Liver (tissue), 9 donors: ENCODE data around the gene MAPRE2. TPM values are rescaled to one million over a fixed set of nuclear protein-coding genes. Genes with fewer than 3 reads are reported as not detected.
A peak's percentile ranks its signal among the peaks of the same experiment; 100 is the strongest.

Experiments used
- DNase-seq: peaks from one replicate; pipeline ENCODE4 v3.0.0-alpha.2; 2017; ENCODE audit warnings: low spot score
- H3K27ac ChIP-seq, 2 donors: one replicate each; pipeline ENCODE4 v1.7.0; 2013; ENCODE audit warnings: inconsistent platforms in 2 of 2, low read length in 2 of 2, control low read depth in 1 of 2, low read depth in 1 of 2, mild to moderate bottlenecking in 1 of 2
- H3K27me3 ChIP-seq, 4 donors: one replicate each; pipeline versions ENCODE4 v1.6.1 to v1.7.0; 2013; ENCODE audit warnings: low read length in 3 of 4, inconsistent platforms in 1 of 4, mild to moderate bottlenecking in 1 of 4, moderate library complexity in 1 of 4; ENCODE audit not compliant: control insufficient read depth in 4 of 4, insufficient read depth in 4 of 4
- H3K36me3 ChIP-seq, 4 donors: one replicate each; pipeline versions ENCODE4 v1.6.1 to v1.7.0; 2013; ENCODE audit warnings: low read length in 3 of 4, mild to moderate bottlenecking in 3 of 4, low read depth in 1 of 4, moderate library complexity in 1 of 4; ENCODE audit not compliant: control insufficient read depth in 4 of 4, insufficient read depth in 3 of 4
- H3K4me1 ChIP-seq, 4 donors: one replicate each; pipeline versions ENCODE4 v1.6.1 to v1.7.0; 2013; ENCODE audit warnings: low read length in 3 of 4, mild to moderate bottlenecking in 3 of 4, moderate library complexity in 1 of 4; ENCODE audit not compliant: control insufficient read depth in 4 of 4, insufficient read depth in 4 of 4
- H3K4me3 ChIP-seq, 3 donors: one replicate each; pipeline versions ENCODE4 v1.6.1 to v1.7.0; 2013; ENCODE audit warnings: low read length in 3 of 3, control low read depth in 1 of 3, low read depth in 1 of 3, mild to moderate bottlenecking in 1 of 3
- H3K9ac ChIP-seq, 2 donors: one replicate each; pipeline ENCODE4 v1.7.0; 2013; ENCODE audit warnings: low read length in 2 of 2, mild to moderate bottlenecking in 2 of 2, moderate library complexity in 2 of 2, control low read depth in 1 of 2, low read depth in 1 of 2
- H3K9me3 ChIP-seq, 4 donors: one replicate each; pipeline versions ENCODE4 v1.6.1 to v1.7.0; 2013; ENCODE audit warnings: low read length in 3 of 4; ENCODE audit not compliant: control insufficient read depth in 4 of 4
- ATF3 ChIP-seq: IDR thresholded peaks from 2 replicates; pipeline ENCODE4 v1.6.1; 2016; ENCODE audit warnings: antibody characterized with exemption
- CTCF ChIP-seq: fragments of 150-350 bp; IDR thresholded peaks from 2 replicates; pipeline ENCODE4 v1.5.1; 2017; ENCODE audit warnings: improper control_type of control experiment, low read depth, low read length; ENCODE audit not compliant: missing input control
- EGR1 ChIP-seq, 2 donors: IDR thresholded peaks; 2 replicates each; pipeline ENCODE4 v1.6.1; 2016 to 2018; ENCODE audit warnings: antibody characterized with exemption in 2 of 2, low read depth in 2 of 2
- FOXA1 ChIP-seq: IDR thresholded peaks from 2 replicates; pipeline ENCODE4 v1.6.1; 2016; ENCODE audit warnings: antibody characterized with exemption
- FOXA2 ChIP-seq: IDR thresholded peaks from 2 replicates; pipeline ENCODE4 v1.6.1; 2016; ENCODE audit warnings: antibody characterized with exemption
- GABPA ChIP-seq, 2 donors: IDR thresholded peaks in 1 of 2; conservative IDR thresholded peaks in 1 of 2; 2 replicates each; pipeline ENCODE4 v1.6.1; 2016; ENCODE audit warnings: antibody characterized with exemption in 2 of 2, mild to moderate bottlenecking in 1 of 2, moderate library complexity in 1 of 2
- HNF4A ChIP-seq, 2 donors: conservative IDR thresholded peaks; 2 replicates each; pipeline ENCODE4 v1.6.1; 2016; ENCODE audit warnings: antibody characterized with exemption in 2 of 2, mild to moderate bottlenecking in 2 of 2
- HNF4G ChIP-seq: IDR thresholded peaks from 2 replicates; pipeline ENCODE4 v1.6.1; 2016; ENCODE audit warnings: antibody characterized with exemption
- JUND ChIP-seq, 2 donors: IDR thresholded peaks; 2 replicates each; pipeline ENCODE4 v1.6.1; 2016; ENCODE audit warnings: antibody characterized with exemption in 2 of 2
- NR2F2 ChIP-seq: IDR thresholded peaks from 2 replicates; pipeline ENCODE4 v1.6.1; 2016; ENCODE audit warnings: antibody characterized with exemption
- RAD21 ChIP-seq, 2 donors: IDR thresholded peaks; 2 replicates each; pipeline ENCODE4 v1.6.1; 2016; ENCODE audit warnings: antibody characterized with exemption in 2 of 2, mild to moderate bottlenecking in 2 of 2
- REST ChIP-seq: IDR thresholded peaks from 2 replicates; pipeline ENCODE4 v1.6.1; 2016; ENCODE audit warnings: antibody characterized with exemption, mild to moderate bottlenecking
- RXRA ChIP-seq, 2 donors: IDR thresholded peaks; 2 replicates each; pipeline ENCODE4 v1.6.1; 2017 to 2018; ENCODE audit warnings: antibody characterized with exemption in 2 of 2, mild to moderate bottlenecking in 1 of 2
- SP1 ChIP-seq: IDR thresholded peaks from 2 replicates; pipeline ENCODE4 v1.6.1; 2018; ENCODE audit warnings: antibody characterized with exemption, mild to moderate bottlenecking
- TAF1 ChIP-seq: conservative IDR thresholded peaks from 2 replicates; pipeline ENCODE4 v1.6.1; 2016; ENCODE audit warnings: antibody characterized with exemption, mild to moderate bottlenecking
- YY1 ChIP-seq: IDR thresholded peaks from 2 replicates; pipeline ENCODE4 v1.6.1; 2016; ENCODE audit warnings: antibody characterized with exemption, mild to moderate bottlenecking
- WGBS: extraction: QIAGEN DNeasy Blood & Tissue Kit; methylation state at CpG from one replicate; pipeline ENCODE4 v1.1.7; 2013; 5-methylcytosine and 5-hydroxymethylcytosine counted together
- polyA plus RNA-seq, 2 donors: library from polyadenylated mRNA; stranded (reverse) in 1 of 2; unstranded in 1 of 2; fragments of 200-250 nt in 1 of 2; fragments of >200 nt in 1 of 2; fragmentation: Nextera tagmentation in 1 of 2; extraction: Ambion mirVana in 1 of 2; gene quantifications; one replicate each; pipeline versions ENCODE4 v1.2.1 to v1.2.3, GENCODE V29; 2013 to 2015
- total RNA-seq, 2 donors: library from RNA; depleted of rRNA; stranded (reverse); fragments of >200 nt; gene quantifications; one replicate each; pipeline ENCODE4 v1.2.3, GENCODE V29; 2014
- TF ChIP-seq, protein P1 (sequence below): IDR thresholded peaks from 2 replicates; pipeline ENCODE4 v1.6.1; 2016; ENCODE audit warnings: antibody characterized with exemption
- TF ChIP-seq, protein P2 (sequence below): IDR thresholded peaks from 2 replicates; pipeline ENCODE4 v1.6.1; 2016; ENCODE audit warnings: antibody characterized with exemption
- donor health status: healthy.
- donor health status: healthy.
- donor health status: healthy.
- donor health status: healthy.
- donor health status: healthy.

MAPRE2 gene
- total and polyA plus RNA-seq, 4 donors = 7.9 to 12.8 (median 11.0) TPM

DNA sequence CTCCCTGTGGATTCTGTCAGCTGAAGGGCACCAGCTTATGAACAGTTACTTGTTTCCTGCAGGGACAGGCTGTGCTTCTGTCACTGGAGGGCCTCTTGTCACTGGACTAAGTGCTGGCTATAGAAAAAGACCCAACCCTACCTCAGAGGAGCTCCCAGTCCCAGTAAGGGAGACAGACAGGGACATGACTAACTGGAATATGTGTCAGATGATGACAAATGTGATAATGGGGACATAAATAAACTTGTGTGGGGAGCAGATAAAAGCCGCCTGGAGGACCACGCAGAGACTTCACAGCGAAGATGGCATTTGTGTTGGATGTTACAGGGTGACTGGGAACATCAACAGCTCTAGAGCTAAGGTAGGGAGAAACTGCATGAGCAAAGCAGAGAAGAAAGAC is 95.0 kb downstream of the MAPRE2 start:
- WGBS = 97% methylated on average over 3 of the region's 3 CpGs
- no peak overlapping the region for H3K27ac ChIP-seq
- TF ChIP-seq HNF4G (no peak), RAD21 (IDR thresholded peaks at IDR 0.05) (no peak), JUND (IDR thresholded peaks at IDR 0.05) (no peak), SP1 (no peak), TAF1 (no peak)
- H3K9me3 ChIP-seq = no peaks in the 10 kb centered on the region
- H3K4me3 ChIP-seq = no peak overlapping the region
- H3K36me3 ChIP-seq = peaks cover 0 to 39% (median 15%) of the 10 kb centered on the region in 4 donors
- H3K27me3 ChIP-seq = no peaks in the 10 kb centered on the region
- H3K4me1 ChIP-seq = peaks cover 0 to 8% (median under 1%) of the 10 kb centered on the region in 4 donors
- no peak overlapping the region for H3K9ac ChIP-seq
- DNase-seq = no peak

GRCh38 chr18:35136885-35137284 is 95.7 kb downstream of the MAPRE2 start:
- Histone ChIP-seq H3K9ac (no peak overlapping the region), H3K36me3 (peaks cover 0 to 40% (median 15%) of the 10 kb centered on the region in 4 donors), H3K27ac (no peak overlapping the region), H3K4me3 (no peak overlapping the region), H3K4me1 (peaks cover 0 to 4% (median 0%) of the 10 kb centered on the region in 4 donors), H3K27me3 (no peaks in the 10 kb centered on the region), H3K9me3 (no peaks in the 10 kb centered on the region)
- 95% methylated on average over 2 of the region's 2 CpGs for WGBS
- DNase-seq = no peak
- TF ChIP-seq GABPA (IDR thresholded peaks at IDR 0.05 in 1 of 2, conservative IDR thresholded peaks at IDR 0.05 in 1 of 2) (no peak), ATF3 (no peak), SP1 (no peak), RXRA (IDR thresholded peaks at IDR 0.05) (no peak)
- TF ChIP-seq, protein P1, sequence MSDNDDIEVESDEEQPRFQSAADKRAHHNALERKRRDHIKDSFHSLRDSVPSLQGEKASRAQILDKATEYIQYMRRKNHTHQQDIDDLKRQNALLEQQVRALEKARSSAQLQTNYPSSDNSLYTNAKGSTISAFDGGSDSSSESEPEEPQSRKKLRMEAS = no peak

- H3K36me3 ChIP-seq = peaks cover 0 to 44% (median 14%) of the 10 kb centered on the region in 4 donors
- no peak for TF ChIP-seq CTCF
- TF ChIP-seq RAD21 (IDR thresholded peaks at IDR 0.05) = no peak
- TF ChIP-seq REST = no peak
- no peak for TF ChIP-seq TAF1
- no peak for TF ChIP-seq YY1
- no peak for TF ChIP-seq RXRA (IDR thresholded peaks at IDR 0.05)
- TF ChIP-seq ATF3 = no peak
- no peak for TF ChIP-seq EGR1 (IDR thresholded peaks at IDR 0.05; ENCODE audit: low read depth in 2 of 2)
- TF ChIP-seq FOXA1 = no peak
- no peak for TF ChIP-seq HNF4A (conservative IDR thresholded peaks at IDR 0.05)
- no peak for TF ChIP-seq FOXA2
- TF ChIP-seq HNF4G = no peak
- TF ChIP-seq, protein P2, sequence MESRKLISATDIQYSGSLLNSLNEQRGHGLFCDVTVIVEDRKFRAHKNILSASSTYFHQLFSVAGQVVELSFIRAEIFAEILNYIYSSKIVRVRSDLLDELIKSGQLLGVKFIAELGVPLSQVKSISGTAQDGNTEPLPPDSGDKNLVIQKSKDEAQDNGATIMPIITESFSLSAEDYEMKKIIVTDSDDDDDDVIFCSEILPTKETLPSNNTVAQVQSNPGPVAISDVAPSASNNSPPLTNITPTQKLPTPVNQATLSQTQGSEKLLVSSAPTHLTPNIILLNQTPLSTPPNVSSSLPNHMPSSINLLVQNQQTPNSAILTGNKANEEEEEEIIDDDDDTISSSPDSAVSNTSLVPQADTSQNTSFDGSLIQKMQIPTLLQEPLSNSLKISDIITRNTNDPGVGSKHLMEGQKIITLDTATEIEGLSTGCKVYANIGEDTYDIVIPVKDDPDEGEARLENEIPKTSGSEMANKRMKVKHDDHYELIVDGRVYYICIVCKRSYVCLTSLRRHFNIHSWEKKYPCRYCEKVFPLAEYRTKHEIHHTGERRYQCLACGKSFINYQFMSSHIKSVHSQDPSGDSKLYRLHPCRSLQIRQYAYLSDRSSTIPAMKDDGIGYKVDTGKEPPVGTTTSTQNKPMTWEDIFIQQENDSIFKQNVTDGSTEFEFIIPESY = no peak
- TF ChIP-seq GABPA (IDR thresholded peaks at IDR 0.05 in 1 of 2, conservative IDR thresholded peaks at IDR 0.05 in 1 of 2) = no peak
- no peak for TF ChIP-seq NR2F2
- DNase-seq = peak; percentile 50
- H3K27me3 ChIP-seq = no peaks in the 10 kb centered on the region
- no peaks in the 10 kb centered on the region for H3K4me1 ChIP-seq
- 94% methylated on average over 10 of the region's 10 CpGs for WGBS
- no peak overlapping the region for H3K27ac ChIP-seq
- H3K9ac ChIP-seq = no peak overlapping the region
- no peak overlapping the region for H3K4me3 ChIP-seq
- H3K9me3 ChIP-seq = no peaks in the 10 kb centered on the region
Observed at GRCh38 chr18:35137632-35138031, 96.4 kb downstream of the MAPRE2 start.
